ENCODE measurements around the gene SERP1. TPM values are rescaled to one million over a fixed set of nuclear protein-coding genes. Genes with fewer than 3 reads are reported as not detected.

SERP1 gene
- total RNA-seq, result 100 to 1,000 TPM; 101 to 102 TPM

DNA sequence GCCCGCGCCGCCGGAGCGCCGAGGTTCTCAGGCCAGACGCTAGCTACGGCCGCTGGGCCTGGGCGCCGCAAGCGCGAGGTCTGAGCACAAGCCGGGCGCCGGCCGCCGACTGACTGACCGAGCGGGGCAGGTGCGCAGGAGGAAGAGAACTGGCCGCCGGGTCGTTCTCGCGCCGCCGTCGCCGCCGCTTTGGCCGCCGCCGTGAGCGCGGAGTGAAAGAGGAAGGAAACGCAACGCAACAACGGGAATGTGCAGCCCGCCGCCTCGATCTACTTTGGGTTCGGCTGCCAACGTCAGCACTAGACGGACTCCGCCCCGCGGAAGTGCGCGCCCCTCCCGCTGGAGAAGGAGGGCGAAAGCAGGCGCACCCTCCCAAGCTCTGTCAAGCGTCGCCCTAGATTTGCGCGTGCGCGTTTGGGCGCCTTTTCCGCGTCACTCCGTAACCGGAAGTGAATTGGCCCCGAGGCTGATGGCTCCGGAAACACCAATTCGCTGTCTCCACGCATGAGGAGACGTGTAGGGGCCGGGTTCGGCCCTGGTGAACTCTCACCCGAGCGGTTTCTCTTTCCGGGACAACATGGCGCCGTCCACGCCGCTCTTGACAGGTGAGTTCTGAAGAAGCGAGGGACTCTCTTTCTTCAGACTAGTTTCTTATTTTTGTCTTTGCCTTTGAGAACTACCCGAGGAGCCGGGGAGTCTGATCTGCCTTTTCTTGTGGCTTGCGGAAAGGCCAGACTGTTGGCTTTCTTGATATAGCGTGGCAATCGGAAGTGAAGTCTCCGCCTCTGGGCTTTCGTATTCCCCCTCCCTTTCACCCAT is at the start of gene SERP1, which contains the start of gene EIF2A:
SERP1 (minus strand) TSS at position 271 of the 819 bp plus-strand sequence. CDS start 361 bp downstream, outside the sequence.
EIF2A (plus strand) TSS at position 562 of the 819 bp plus-strand sequence; CDS start at position 578, 16 bp downstream.

Other genes with a start within 250 kb of the SERP1 start
- 10 to 100 TPM; 15.9 to 16.7 TPM for gene TSC22D2, start 138.2 kb downstream of the SERP1 start, total RNA-seq
- gene EIF2A, start 291 bp upstream of the SERP1 start, total RNA-seq, result 100 to 1,000 TPM; 104 to 106 TPM
- gene SELENOT, start 56.8 kb upstream of the SERP1 start, total RNA-seq, result 10 to 100 TPM; 82.4 to 85.7 TPM
- gene ERICH6, start 157.4 kb upstream of the SERP1 start, total RNA-seq, result under 1 TPM; 0.36 to 0.48 TPM
- gene SIAH2, start 216.7 kb upstream of the SERP1 start, total RNA-seq, result 10 to 100 TPM; 32.5 to 32.9 TPM